Parathyroid adenoma (tissue), 2 donors: Measurements from ENCODE around the gene SLC5A6.

ENCODE experiments used
- H2AFZ ChIP-seq: fragments of 300-600 bp; sonication (generic); one replicate; pipeline ENCODE4 v1.7.0; 2017; ENCODE audit warnings: antibody characterized with exemption, mild to moderate bottlenecking
- H3K27ac ChIP-seq: fragments of 300-600 bp; sonication (generic); one replicate; pipeline ENCODE4 v1.7.0; 2017
- H3K27me3 ChIP-seq: fragments of 300-600 bp; sonication (generic); one replicate; pipeline ENCODE4 v1.7.0; 2017; ENCODE audit warnings: low read length; ENCODE audit not compliant: control insufficient read depth, insufficient read depth
- H3K36me3 ChIP-seq: fragments of 300-600 bp; sonication (generic); one replicate; pipeline ENCODE4 v1.7.0; 2017; ENCODE audit warnings: low read length; ENCODE audit not compliant: control insufficient read depth, insufficient read depth
- H3K4me1 ChIP-seq: fragments of 300-600 bp; sonication (generic); one replicate; pipeline ENCODE4 v1.7.0; 2017; ENCODE audit warnings: control low read depth
- H3K4me2 ChIP-seq: fragments of 300-600 bp; sonication (generic); one replicate; pipeline ENCODE4 v1.7.0; 2017; ENCODE audit warnings: low read length
- H3K4me3 ChIP-seq: fragments of 300-600 bp; sonication (generic); one replicate; pipeline ENCODE4 v1.7.0; 2017; ENCODE audit warnings: low read depth, low read length
- H3K79me2 ChIP-seq: fragments of 300-600 bp; sonication (generic); one replicate; pipeline ENCODE4 v1.7.0; 2017; ENCODE audit warnings: control low read depth
- H3K9ac ChIP-seq: fragments of 300-600 bp; sonication (generic); one replicate; pipeline ENCODE4 v1.7.0; 2017; ENCODE audit warnings: mild to moderate bottlenecking
- H3K9me3 ChIP-seq: fragments of 300-600 bp; sonication (generic); one replicate; pipeline ENCODE4 v1.7.0; 2017; ENCODE audit warnings: low read length; ENCODE audit not compliant: control insufficient read depth
- TF ChIP-seq, protein P1 (sequence below): fragments of 300-600 bp; sonication (generic); IDR thresholded peaks from one replicate; pipeline ENCODE4 v1.7.0; 2017; ENCODE audit warnings: antibody characterized with exemption, mild to moderate bottlenecking
- donor health status: primary hyperparathyroidism.

Gene SLC5A6

DNA sequence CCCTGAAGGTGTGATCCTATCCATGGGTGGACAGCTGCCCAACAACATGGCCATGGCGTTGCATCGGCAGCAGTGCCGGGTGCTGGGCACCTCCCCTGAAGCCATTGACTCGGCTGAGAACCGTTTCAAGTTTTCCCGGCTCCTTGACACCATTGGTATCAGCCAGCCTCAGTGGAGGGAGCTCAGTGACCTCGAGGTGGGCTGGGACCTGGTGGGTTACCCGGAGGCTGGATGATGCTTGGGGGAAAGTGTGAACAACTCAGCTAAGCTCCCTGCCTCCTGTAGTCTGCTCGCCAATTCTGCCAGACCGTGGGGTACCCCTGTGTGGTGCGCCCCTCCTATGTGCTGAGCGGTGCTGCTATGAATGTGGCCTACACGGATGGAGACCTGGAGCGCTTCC, 21.3 kb upstream of the SLC5A6 start:
- H3K4me3 ChIP-seq, result no peak overlapping the region
- H2AFZ ChIP-seq, result no peak overlapping the region
- no peaks in the 10 kb centered on the region for H3K79me2 ChIP-seq
- no peaks in the 10 kb centered on the region for H3K27me3 ChIP-seq
- H3K9ac ChIP-seq, result no peak overlapping the region
- TF ChIP-seq, protein P1, sequence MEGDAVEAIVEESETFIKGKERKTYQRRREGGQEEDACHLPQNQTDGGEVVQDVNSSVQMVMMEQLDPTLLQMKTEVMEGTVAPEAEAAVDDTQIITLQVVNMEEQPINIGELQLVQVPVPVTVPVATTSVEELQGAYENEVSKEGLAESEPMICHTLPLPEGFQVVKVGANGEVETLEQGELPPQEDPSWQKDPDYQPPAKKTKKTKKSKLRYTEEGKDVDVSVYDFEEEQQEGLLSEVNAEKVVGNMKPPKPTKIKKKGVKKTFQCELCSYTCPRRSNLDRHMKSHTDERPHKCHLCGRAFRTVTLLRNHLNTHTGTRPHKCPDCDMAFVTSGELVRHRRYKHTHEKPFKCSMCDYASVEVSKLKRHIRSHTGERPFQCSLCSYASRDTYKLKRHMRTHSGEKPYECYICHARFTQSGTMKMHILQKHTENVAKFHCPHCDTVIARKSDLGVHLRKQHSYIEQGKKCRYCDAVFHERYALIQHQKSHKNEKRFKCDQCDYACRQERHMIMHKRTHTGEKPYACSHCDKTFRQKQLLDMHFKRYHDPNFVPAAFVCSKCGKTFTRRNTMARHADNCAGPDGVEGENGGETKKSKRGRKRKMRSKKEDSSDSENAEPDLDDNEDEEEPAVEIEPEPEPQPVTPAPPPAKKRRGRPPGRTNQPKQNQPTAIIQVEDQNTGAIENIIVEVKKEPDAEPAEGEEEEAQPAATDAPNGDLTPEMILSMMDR, result no peak
- no peaks in the 10 kb centered on the region for H3K36me3 ChIP-seq
- H3K4me2 ChIP-seq, result no peak overlapping the region
- no peaks in the 10 kb centered on the region for H3K9me3 ChIP-seq
- H3K27ac ChIP-seq, result no peak overlapping the region
- no peaks in the 10 kb centered on the region for H3K4me1 ChIP-seq

- Histone ChIP-seq H3K27ac (no peak overlapping the region), H3K36me3 (no peaks in the 10 kb centered on the region), H3K4me1 (no peaks in the 10 kb centered on the region), H3K4me3 (no peak overlapping the region), H3K27me3 (no peaks in the 10 kb centered on the region), H3K4me2 (no peak overlapping the region), H3K79me2 (no peaks in the 10 kb centered on the region), H3K9me3 (no peaks in the 10 kb centered on the region), H3K9ac (no peak overlapping the region), H2AFZ (no peak overlapping the region)
- TF ChIP-seq, protein P1, result no peak
These were observed 19.9 kb upstream of the SLC5A6 start for GRCh38 chr2:27231921-27232320.

DNA sequence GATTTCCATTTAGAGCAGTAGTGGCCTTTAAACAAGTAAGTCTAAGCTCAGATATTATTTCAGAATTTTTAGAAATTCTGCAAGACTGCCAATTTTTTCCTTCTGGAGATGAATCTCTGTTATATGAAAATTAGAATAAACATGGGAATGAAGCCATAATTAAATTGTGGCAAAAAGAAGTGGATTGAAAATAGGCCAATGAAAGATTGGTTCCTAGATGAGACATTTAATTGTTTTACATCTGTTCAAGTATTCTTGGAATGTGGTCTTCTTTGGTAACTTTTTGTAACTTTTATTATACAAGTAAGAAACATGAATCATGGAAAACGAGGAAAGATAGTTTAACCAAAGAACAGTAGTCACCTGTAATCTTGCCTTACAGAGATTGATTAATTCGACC, 15.4 kb upstream of the SLC5A6 start:
- Histone ChIP-seq H3K9me3 (no peaks in the 10 kb centered on the region), H3K4me1 (no peaks in the 10 kb centered on the region), H3K4me3 (no peak overlapping the region), H3K36me3 (no peaks in the 10 kb centered on the region), H3K27me3 (no peaks in the 10 kb centered on the region), H2AFZ (no peak overlapping the region), H3K9ac (no peak overlapping the region), H3K79me2 (no peaks in the 10 kb centered on the region), H3K4me2 (no peak overlapping the region), H3K27ac (no peak overlapping the region)
- TF ChIP-seq, protein P1, result no peak

GRCh38 chr2:27225526-27225925, 13.5 kb upstream of the SLC5A6 start:
- H3K27ac ChIP-seq, result no peak overlapping the region
- no peak overlapping the region for H3K4me2 ChIP-seq
- no peak overlapping the region for H2AFZ ChIP-seq
- H3K4me1 ChIP-seq, result no peaks in the 10 kb centered on the region
- TF ChIP-seq, protein P1, result no peak
- H3K79me2 ChIP-seq, result no peaks in the 10 kb centered on the region
- no peaks in the 10 kb centered on the region for H3K9me3 ChIP-seq
- no peak overlapping the region for H3K4me3 ChIP-seq
- H3K36me3 ChIP-seq, result no peaks in the 10 kb centered on the region
- H3K27me3 ChIP-seq, result no peaks in the 10 kb centered on the region
- no peak overlapping the region for H3K9ac ChIP-seq

DNA sequence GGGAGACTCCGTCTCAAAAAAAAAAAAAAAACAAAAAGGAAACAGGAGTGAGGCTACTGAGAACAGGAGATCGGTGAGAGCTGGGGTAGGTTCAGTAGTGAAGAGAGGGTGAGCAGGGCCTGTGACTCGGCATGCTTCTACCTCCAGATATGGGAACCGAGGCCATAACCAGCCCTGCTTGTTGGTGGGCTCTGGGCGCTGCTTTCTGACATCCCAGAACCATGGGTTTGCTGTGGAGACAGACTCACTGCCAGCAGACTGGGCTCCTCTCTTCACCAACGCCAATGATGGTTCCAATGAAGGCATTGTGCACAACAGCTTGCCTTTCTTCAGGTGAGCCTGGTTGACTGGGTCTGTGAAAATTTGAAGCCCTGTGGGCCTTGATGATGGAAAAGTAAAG, 11.3 kb upstream of the SLC5A6 start:
- no peaks in the 10 kb centered on the region for H3K27me3 ChIP-seq
- no peak overlapping the region for H3K27ac ChIP-seq
- TF ChIP-seq, protein P1, result no peak
- H3K4me3 ChIP-seq, result no peak overlapping the region
- no peaks in the 10 kb centered on the region for H3K79me2 ChIP-seq
- H3K9me3 ChIP-seq, result no peaks in the 10 kb centered on the region
- no peak overlapping the region for H2AFZ ChIP-seq
- H3K4me2 ChIP-seq, result no peak overlapping the region
- H3K4me1 ChIP-seq, result no peaks in the 10 kb centered on the region
- H3K36me3 ChIP-seq, result no peaks in the 10 kb centered on the region
- no peak overlapping the region for H3K9ac ChIP-seq
